Neutrophil (primary cell): ENCODE results near the gene SLITRK4.

ENCODE experiments used
- H3K27ac ChIP-seq: fragments of 200-600 bp; sonication (generic); 2 replicates; pipeline ENCODE4 v1.5.1; 2016; ENCODE audit warnings: mild to moderate bottlenecking, moderate library complexity
- H3K27me3 ChIP-seq: fragments of 200-600 bp; sonication (generic); 2 replicates; pipeline ENCODE4 v1.6.0; 2016; ENCODE audit warnings: mild to moderate bottlenecking
- H3K36me3 ChIP-seq: fragments of 200-600 bp; sonication (generic); 2 replicates; pipeline ENCODE4 v1.5.1; 2017
- H3K4me1 ChIP-seq, 2 experiments: fragments of 200-600 bp in 1 of 2; sonication (generic) in 1 of 2; 1 replicate in 1 of 2; 2 replicates in 1 of 2; pipeline versions ENCODE4 v1.5.1 to v1.6.1; 2013 to 2016; ENCODE audit warnings: low read depth in 1 of 2, low read length in 1 of 2, mild to moderate bottlenecking in 1 of 2, moderate library complexity in 1 of 2; ENCODE audit not compliant: control insufficient read depth in 1 of 2, insufficient read depth in 1 of 2
- H3K4me3 ChIP-seq, 2 experiments: fragments of 200-600 bp in 1 of 2; sonication (generic) in 1 of 2; 1 replicate in 1 of 2; 2 replicates in 1 of 2; pipeline ENCODE4 v1.5.1; 2013 to 2016; ENCODE audit warnings: low read depth in 1 of 2, low read length in 1 of 2, mild to moderate bottlenecking in 1 of 2, moderate library complexity in 1 of 2
- H3K9me3 ChIP-seq: fragments of 200-600 bp; sonication (generic); 2 replicates; pipeline ENCODE4 v1.5.1; 2016
- CTCF ChIP-seq: fragments of 200-600 bp; sonication (generic); IDR thresholded peaks from 2 replicates; pipeline ENCODE4 v1.5.1; 2016; ENCODE audit warnings: antibody characterized with exemption

The SLITRK4 gene

GRCh38 chrX:143621276-143621675, 14.6 kb downstream of the SLITRK4 start:
- Histone ChIP-seq H3K36me3 (no peaks in the 10 kb centered on the region), H3K4me3 (no peak overlapping the region), H3K4me1 (no peaks in the 10 kb centered on the region), H3K27me3 (no peaks in the 10 kb centered on the region), H3K9me3 (no peaks in the 10 kb centered on the region), H3K27ac (no peak overlapping the region)
- no peak for TF ChIP-seq CTCF

GRCh38 chrX:143615851-143616250, 20.1 kb downstream of the SLITRK4 start:
- Histone ChIP-seq H3K4me1 (no peaks in the 10 kb centered on the region), H3K4me3 (no peak overlapping the region), H3K36me3 (no peaks in the 10 kb centered on the region), H3K27me3 (no peaks in the 10 kb centered on the region), H3K9me3 (no peaks in the 10 kb centered on the region), H3K27ac (no peak overlapping the region)
- TF ChIP-seq CTCF, result no peak

GRCh38 chrX:143601809-143602208, 34.1 kb downstream of the SLITRK4 start:
- no peaks in the 10 kb centered on the region for H3K9me3 ChIP-seq
- no peaks in the 10 kb centered on the region for H3K36me3 ChIP-seq
- no peak for TF ChIP-seq CTCF
- H3K4me1 ChIP-seq, result peaks cover 0 to 5% of the 10 kb centered on the region in 2 experiments
- H3K4me3 ChIP-seq, result no peak overlapping the region
- no peak overlapping the region for H3K27ac ChIP-seq
- no peaks in the 10 kb centered on the region for H3K27me3 ChIP-seq

- Histone ChIP-seq H3K4me1 (peaks cover 8 to 14% of the 10 kb centered on the region in 2 experiments), H3K27ac (no peak overlapping the region), H3K27me3 (no peaks in the 10 kb centered on the region), H3K9me3 (no peaks in the 10 kb centered on the region), H3K36me3 (no peaks in the 10 kb centered on the region), H3K4me3 (no peak overlapping the region)
- TF ChIP-seq CTCF, result no peak
These were observed 54.7 kb downstream of the SLITRK4 start for GRCh38 chrX:143581240-143581639.

- TF ChIP-seq CTCF, result no peak
- Histone ChIP-seq H3K27ac (no peak overlapping the region), H3K36me3 (no peaks in the 10 kb centered on the region), H3K4me3 (no peak overlapping the region), H3K27me3 (no peaks in the 10 kb centered on the region), H3K4me1 (peaks cover 8 to 14% of the 10 kb centered on the region in 2 experiments), H3K9me3 (no peaks in the 10 kb centered on the region)
These were observed 55.6 kb downstream of the SLITRK4 start for GRCh38 chrX:143580266-143580665.
